ENCODE results near the gene RFX2.
A peak's percentile ranks its signal among the peaks of the same experiment; 100 is the strongest.
"Not testable (repeated sequence)": the region's sequence is repeated elsewhere in the genome, so short reads cannot be mapped to it uniquely, and the experiment has no call there.

The RFX2 gene

GRCh38 chr19:6110360-6110977, at the start of gene RFX2:
TSS of gene RFX2 (minus strand) at chr19:6110500. CDS start at chr19:6047496, 63,004 bp downstream.
- peak; percentile 97 for DNase-seq (ENCODE audit: low read depth, low spot score)

- DNase-seq (ENCODE audit: low read depth, low spot score), result no peak
Observed at GRCh38 chr19:6156033-6156432, 45.7 kb upstream of the RFX2 start.

- no peak for DNase-seq (ENCODE audit: low read depth, low spot score)
Observed at GRCh38 chr19:6150289-6150688, 40.0 kb upstream of the RFX2 start.

- no peak for DNase-seq (ENCODE audit: low read depth, low spot score)
Observed at GRCh38 chr19:6141217-6141616, 30.9 kb upstream of the RFX2 start.

GRCh38 chr19:6138511-6138910, 28.2 kb upstream of the RFX2 start:
- no peak for DNase-seq (ENCODE audit: low read depth, low spot score)

- DNase-seq (ENCODE audit: low read depth, low spot score), result no peak
Observed at GRCh38 chr19:6138066-6138465, 27.8 kb upstream of the RFX2 start.

GRCh38 chr19:6133231-6133630, 22.9 kb upstream of the RFX2 start:
- no peak for DNase-seq (ENCODE audit: low read depth, low spot score)

- DNase-seq (ENCODE audit: low read depth, low spot score), result no peak
Observed at GRCh38 chr19:6132482-6132881, 22.2 kb upstream of the RFX2 start.

- DNase-seq (ENCODE audit: low read depth, low spot score), result no peak
Observed at GRCh38 chr19:6127716-6128335, 17.5 kb upstream of the RFX2 start.

GRCh38 chr19:6126335-6126974, 16.2 kb upstream of the RFX2 start:
- no peak for DNase-seq (ENCODE audit: low read depth, low spot score)

- no peak for DNase-seq (ENCODE audit: low read depth, low spot score)
Observed at GRCh38 chr19:6125571-6125989, 15.3 kb upstream of the RFX2 start.

- DNase-seq (ENCODE audit: low read depth, low spot score), result no peak
Observed at GRCh38 chr19:6119031-6119430, 8.7 kb upstream of the RFX2 start.

GRCh38 chr19:6118043-6118442, 7.7 kb upstream of the RFX2 start:
- DNase-seq (ENCODE audit: low read depth, low spot score), result no peak

GRCh38 chr19:6117534-6117933, 7.2 kb upstream of the RFX2 start:
- no peak for DNase-seq (ENCODE audit: low read depth, low spot score)

- DNase-seq (ENCODE audit: low read depth, low spot score), result no peak
Observed at GRCh38 chr19:6116749-6117430, 6.6 kb upstream of the RFX2 start.

- no peak for DNase-seq (ENCODE audit: low read depth, low spot score)
Observed at GRCh38 chr19:6115992-6116391, 5.7 kb upstream of the RFX2 start.

- no peak for DNase-seq (ENCODE audit: low read depth, low spot score)
Observed at GRCh38 chr19:6113616-6114188, 3.4 kb upstream of the RFX2 start.

GRCh38 chr19:6109947-6110346, 353 bp downstream of the RFX2 start:
- no peak for DNase-seq (ENCODE audit: low read depth, low spot score)

GRCh38 chr19:6108721-6109633, 1.3 kb downstream of the RFX2 start:
- DNase-seq (ENCODE audit: low read depth, low spot score), result no peak

GRCh38 chr19:6106643-6107294, 3.5 kb downstream of the RFX2 start:
- DNase-seq (ENCODE audit: low read depth, low spot score), result not testable (repeated sequence)

- DNase-seq (ENCODE audit: low read depth, low spot score), result no peak
Observed at GRCh38 chr19:6105444-6105843, 4.9 kb downstream of the RFX2 start.

Measured in smooth muscle cell of the brain vasculature (primary cell).